ENCODE data around the gene MAX.

MAX gene

GRCh38 chr14:65102441-65103149 lies at the start of gene MAX:
Gene MAX (minus strand): TSS chr14:65102517. CDS start chr14:65102339, 178 bp downstream.
- peak; percentile 99 for DNase-seq

GRCh38 chr14:65151609-65151956 lies 49.3 kb upstream of the MAX start:
- no peak for DNase-seq

GRCh38 chr14:65150898-65151608 lies 48.7 kb upstream of the MAX start:
- no peak for DNase-seq

- DNase-seq, result no peak
Observed at GRCh38 chr14:65149116-65149515, 46.8 kb upstream of the MAX start.

GRCh38 chr14:65144170-65144569 lies 41.9 kb upstream of the MAX start:
- DNase-seq, result no peak

GRCh38 chr14:65142914-65143625 lies 40.8 kb upstream of the MAX start:
- DNase-seq, result no peak

- no peak for DNase-seq
Observed at GRCh38 chr14:65142429-65142828, 40.1 kb upstream of the MAX start.

- DNase-seq, result no peak
Observed at GRCh38 chr14:65141523-65141922, 39.2 kb upstream of the MAX start.

GRCh38 chr14:65137648-65138307 lies 35.5 kb upstream of the MAX start:
- peak; percentile 85 for DNase-seq

- peak; percentile 71 for DNase-seq
Observed at GRCh38 chr14:65134651-65135579, 32.6 kb upstream of the MAX start.

- DNase-seq, result no peak
Observed at GRCh38 chr14:65132855-65133254, 30.5 kb upstream of the MAX start.

- no peak for DNase-seq
Observed at GRCh38 chr14:65131301-65131701, 29.0 kb upstream of the MAX start.

GRCh38 chr14:65128096-65128495 lies 25.8 kb upstream of the MAX start:
- no peak for DNase-seq

- DNase-seq, result no peak
Observed at GRCh38 chr14:65117769-65118745, 15.7 kb upstream of the MAX start.

GRCh38 chr14:65115615-65116014 lies 13.3 kb upstream of the MAX start:
- DNase-seq, result no peak

- no peak for DNase-seq
Observed at GRCh38 chr14:65110525-65110924, 8.2 kb upstream of the MAX start.

- DNase-seq, result no peak
Observed at GRCh38 chr14:65109357-65109756, 7.0 kb upstream of the MAX start.

- no peak for DNase-seq
Observed at GRCh38 chr14:65107200-65107599, 4.9 kb upstream of the MAX start.

- no peak for DNase-seq
Observed at GRCh38 chr14:65106736-65107135, 4.4 kb upstream of the MAX start.

GRCh38 chr14:65106316-65106715 lies 4.0 kb upstream of the MAX start:
- no peak for DNase-seq

GRCh38 chr14:65104791-65105190 lies 2.5 kb upstream of the MAX start:
- DNase-seq, result no peak
